OCI-LY7 (cell line): ENCODE data around the gene ALDH1L2.

Experiments
- EZH2phosphoT487 ChIP-seq: fragments of 200-600 bp; sonication (generic); IDR thresholded peaks from 2 replicates; pipeline ENCODE4 v1.6.1; 2018; ENCODE audit warnings: low read depth, borderline replicate concordance, mild to moderate bottlenecking, mixed run types, antibody characterized with exemption, low read length, moderate library complexity, mixed read lengths
- TF ChIP-seq, protein P1 (sequence below): fragments of 200-600 bp; sonication (generic); conservative IDR thresholded peaks from 2 replicates; pipeline ENCODE4 v1.5.1; 2014; ENCODE audit warnings: mild to moderate bottlenecking, antibody characterized with exemption, low read length, moderate library complexity, mixed read lengths

GRCh38 chr12:105030820-105031807 lies 53.1 kb downstream of the ALDH1L2 start:
- TF ChIP-seq, protein P1, sequence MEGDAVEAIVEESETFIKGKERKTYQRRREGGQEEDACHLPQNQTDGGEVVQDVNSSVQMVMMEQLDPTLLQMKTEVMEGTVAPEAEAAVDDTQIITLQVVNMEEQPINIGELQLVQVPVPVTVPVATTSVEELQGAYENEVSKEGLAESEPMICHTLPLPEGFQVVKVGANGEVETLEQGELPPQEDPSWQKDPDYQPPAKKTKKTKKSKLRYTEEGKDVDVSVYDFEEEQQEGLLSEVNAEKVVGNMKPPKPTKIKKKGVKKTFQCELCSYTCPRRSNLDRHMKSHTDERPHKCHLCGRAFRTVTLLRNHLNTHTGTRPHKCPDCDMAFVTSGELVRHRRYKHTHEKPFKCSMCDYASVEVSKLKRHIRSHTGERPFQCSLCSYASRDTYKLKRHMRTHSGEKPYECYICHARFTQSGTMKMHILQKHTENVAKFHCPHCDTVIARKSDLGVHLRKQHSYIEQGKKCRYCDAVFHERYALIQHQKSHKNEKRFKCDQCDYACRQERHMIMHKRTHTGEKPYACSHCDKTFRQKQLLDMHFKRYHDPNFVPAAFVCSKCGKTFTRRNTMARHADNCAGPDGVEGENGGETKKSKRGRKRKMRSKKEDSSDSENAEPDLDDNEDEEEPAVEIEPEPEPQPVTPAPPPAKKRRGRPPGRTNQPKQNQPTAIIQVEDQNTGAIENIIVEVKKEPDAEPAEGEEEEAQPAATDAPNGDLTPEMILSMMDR = no peak
- TF ChIP-seq EZH2phosphoT487 = no peak
